Neural cell (in vitro differentiated cells): Measurements from ENCODE around the gene MAP2K7.

ENCODE experiments used
- CTCF ChIP-seq: fragments of 450-650 bp; IDR thresholded peaks from 2 replicates; pipeline ENCODE4 v1.5.1; 2014; ENCODE audit warnings: antibody characterized with exemption, mild to moderate bottlenecking, moderate library complexity; ENCODE audit not compliant: poor library complexity, severe bottlenecking
- EP300 ChIP-seq: fragments of 450-650 bp; conservative IDR thresholded peaks from 2 replicates; pipeline ENCODE4 v1.6.1; 2014; ENCODE audit warnings: antibody characterized with exemption, mild to moderate bottlenecking, moderate library complexity; ENCODE audit not compliant: poor library complexity, severe bottlenecking
- EZH2 ChIP-seq: fragments of 200-600, 300-800 bp; shearing (Covaris generic), sonication (generic); IDR thresholded peaks from 2 replicates; pipeline ENCODE4 v1.6.1; 2014; ENCODE audit warnings: antibody characterized with exemption, low read length, borderline replicate concordance, mild to moderate bottlenecking; ENCODE audit not compliant: insufficient read depth, poor library complexity, severe bottlenecking
- POLR2AphosphoS5 ChIP-seq: IDR thresholded peaks from 2 replicates; pipeline ENCODE4 v1.6.1; 2012
- RAD21 ChIP-seq: fragments of 450-650 bp; conservative IDR thresholded peaks from 2 replicates; pipeline ENCODE4 v1.6.1; 2014; ENCODE audit warnings: antibody characterized with exemption, mild to moderate bottlenecking, moderate library complexity
- REST ChIP-seq: IDR thresholded peaks from 2 replicates; pipeline ENCODE4 v1.6.1; 2012; ENCODE audit warnings: borderline replicate concordance
- SMC3 ChIP-seq: fragments of 450-650 bp; conservative IDR thresholded peaks from 2 replicates; pipeline ENCODE4 v1.6.1; 2014; ENCODE audit warnings: antibody characterized with exemption, mild to moderate bottlenecking, moderate library complexity; ENCODE audit not compliant: poor library complexity
- TAF1 ChIP-seq: IDR thresholded peaks from 2 replicates; pipeline ENCODE4 v1.6.1; 2012; ENCODE audit warnings: low read depth

GRCh38 chr19:7930765-7931164 is 27.1 kb downstream of the MAP2K7 start:
- TF ChIP-seq REST = no peak
- TF ChIP-seq SMC3 = no peak
- no peak for TF ChIP-seq EP300
- TF ChIP-seq CTCF = no peak
- no peak for TF ChIP-seq EZH2
- TF ChIP-seq POLR2AphosphoS5 = no peak
- TF ChIP-seq RAD21 = no peak
- TF ChIP-seq TAF1 = no peak
